CD4-positive, alpha-beta T cell treated with Interleukin-15 for 4 hours (primary cell): ENCODE measurements around the gene CMIP.

Source experiments
- DNase-seq: peaks from one replicate; pipeline ENCODE4 v3.0.0-alpha.2; 2020; ENCODE audit warnings: low spot score

The CMIP gene

GRCh38 chr16:81624760-81625543 lies 180.3 kb downstream of the CMIP start:
- no peak for DNase-seq

- DNase-seq: no peak
Measured at GRCh38 chr16:81625544-81626153, 181.0 kb downstream of the CMIP start.

- DNase-seq: peak; percentile 6
Measured at GRCh38 chr16:81626181-81626674, 181.6 kb downstream of the CMIP start.

- no peak for DNase-seq
Measured at GRCh38 chr16:81627024-81627423, 182.4 kb downstream of the CMIP start.

GRCh38 chr16:81627729-81628244 lies 183.2 kb downstream of the CMIP start:
- DNase-seq: no peak

GRCh38 chr16:81629034-81629802 lies 184.6 kb downstream of the CMIP start:
- no peak for DNase-seq

GRCh38 chr16:81629896-81630634 lies 185.5 kb downstream of the CMIP start:
- no peak for DNase-seq

- DNase-seq: no peak
Measured at GRCh38 chr16:81630635-81631031, 186.0 kb downstream of the CMIP start.

- DNase-seq: peak; percentile 84
Measured at GRCh38 chr16:81632392-81633146, 188.0 kb downstream of the CMIP start.

GRCh38 chr16:81633147-81633619 lies 188.6 kb downstream of the CMIP start:
- DNase-seq: no peak

- no peak for DNase-seq
Measured at GRCh38 chr16:81633680-81634379, 189.2 kb downstream of the CMIP start.

GRCh38 chr16:81634380-81635062 lies 189.9 kb downstream of the CMIP start:
- no peak for DNase-seq

GRCh38 chr16:81635063-81635937 lies 190.7 kb downstream of the CMIP start:
- no peak for DNase-seq

- no peak for DNase-seq
Measured at GRCh38 chr16:81636298-81636993, 191.8 kb downstream of the CMIP start.

- no peak for DNase-seq
Measured at GRCh38 chr16:81637336-81638235, 193.0 kb downstream of the CMIP start.

GRCh38 chr16:81638286-81638945 lies 193.8 kb downstream of the CMIP start:
- no peak for DNase-seq
